ENCODE measurements around the gene UBAP1L. TPM values are rescaled to one million over a fixed set of nuclear protein-coding genes. Genes with fewer than 3 reads are reported as not detected.

UBAP1L gene
- total RNA-seq, 1 experiment from 2014 or later, result 3.0 TPM

DNA sequence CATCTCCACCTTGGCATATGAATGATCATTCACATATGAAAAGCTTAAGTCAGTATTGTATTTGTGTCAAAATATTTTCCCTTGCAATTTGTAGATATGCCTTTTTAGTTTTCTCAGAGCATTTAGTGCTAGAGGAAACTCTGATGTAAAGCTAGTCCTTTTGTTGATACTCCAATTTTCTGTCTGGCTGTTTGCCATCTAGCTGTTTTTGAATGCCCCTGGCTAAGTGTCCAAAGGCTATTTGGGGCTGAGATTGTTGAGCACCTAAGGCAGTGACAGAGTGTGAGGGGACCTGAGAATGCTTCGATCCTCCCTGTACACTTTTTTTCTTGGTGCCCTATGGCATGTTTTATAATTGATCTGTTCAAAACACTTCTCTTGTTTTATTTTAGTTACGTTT is 66.8 kb downstream of the UBAP1L start:
- Histone ChIP-seq H3K18ac (ENCODE audit: insufficient read length, low read depth, low read length) (no peak overlapping the region), H3K79me2 (ENCODE audit: insufficient read depth, low read length) (no peaks in the 10 kb centered on the region), H3K56ac (ENCODE audit: insufficient read length, low read depth, low read length) (no peak overlapping the region), H2AK5ac (ENCODE audit: insufficient read length, low read length) (no peak overlapping the region), H3K14ac (ENCODE audit: insufficient read depth, low read length) (no peak overlapping the region), H3K79me1 (ENCODE audit: insufficient read depth, low read depth, low read length, poor library complexity, severe bottlenecking) (no peaks in the 10 kb centered on the region), H2AFZ (ENCODE audit: low read length) (no peak overlapping the region), H3K4me1 (ENCODE audit: insufficient read depth, low read length) (no peaks in the 10 kb centered on the region), H2BK12ac (ENCODE audit: insufficient read length, low read depth, low read length) (no peak overlapping the region), H3K23ac (ENCODE audit: insufficient read length, low read depth, low read length) (no peak overlapping the region), H3K4ac (ENCODE audit: low read depth, low read length) (no peak overlapping the region), H2BK120ac (ENCODE audit: low read depth, low read length, poor library complexity, severe bottlenecking) (no peak overlapping the region), H3K9me3 (ENCODE audit: control insufficient read depth, low read depth, low read length) (no peaks in the 10 kb centered on the region), H2BK15ac (ENCODE audit: low read depth, low read length) (no peak overlapping the region), H3K9ac (ENCODE audit: extremely low read depth, insufficient read length, low read length) (no peak overlapping the region), H4K91ac (ENCODE audit: insufficient read length, low read depth, low read length) (no peak overlapping the region), H4K20me1 (ENCODE audit: control insufficient read depth, insufficient read depth, insufficient read length) (no peaks in the 10 kb centered on the region), H3T11ph (ENCODE audit: low read length) (no peak overlapping the region), H3K27ac (ENCODE audit: insufficient read length, low read depth, low read length) (no peak overlapping the region), H3K23me2 (ENCODE audit: insufficient read length, low read depth, low read length, poor library complexity, severe bottlenecking) (no peaks in the 10 kb centered on the region), H2BK20ac (ENCODE audit: low read depth, low read length, poor library complexity, severe bottlenecking) (no peak overlapping the region), H3K27me3 (ENCODE audit: insufficient read depth, low read length) (no peaks in the 10 kb centered on the region), H2BK5ac (ENCODE audit: insufficient read length, low read length) (no peak overlapping the region), H3K4me2 (ENCODE audit: insufficient read depth, insufficient read length, low read length) (no peak overlapping the region), H4K8ac (replicated peaks; ENCODE audit: insufficient read length, low read depth, low read length) (no peak overlapping the region), H4K5ac (ENCODE audit: insufficient read length, low read depth, low read length) (no peak overlapping the region)
- Mint-ChIP-seq H3K4me1 (peaks cover 13% of the 10 kb centered on the region in 2 experiments), H3K9me3 (no peaks in the 10 kb centered on the region), H3K36me3 (ENCODE audit: insufficient read depth in 1 of 3, low read depth in 3 of 3) (no peaks in the 10 kb centered on the region), H3K4me3 (no peak overlapping the region), H3K27ac (no peak overlapping the region), H3K27me3 (ENCODE audit: low read depth) (no peaks in the 10 kb centered on the region)
- no CpG with 5 or more reads among the region's 2 CpGs for WGBS (ENCODE audit: extremely low coverage, insufficient read length, low lambda C conversion rate)
- TF ChIP-seq, protein P1, sequence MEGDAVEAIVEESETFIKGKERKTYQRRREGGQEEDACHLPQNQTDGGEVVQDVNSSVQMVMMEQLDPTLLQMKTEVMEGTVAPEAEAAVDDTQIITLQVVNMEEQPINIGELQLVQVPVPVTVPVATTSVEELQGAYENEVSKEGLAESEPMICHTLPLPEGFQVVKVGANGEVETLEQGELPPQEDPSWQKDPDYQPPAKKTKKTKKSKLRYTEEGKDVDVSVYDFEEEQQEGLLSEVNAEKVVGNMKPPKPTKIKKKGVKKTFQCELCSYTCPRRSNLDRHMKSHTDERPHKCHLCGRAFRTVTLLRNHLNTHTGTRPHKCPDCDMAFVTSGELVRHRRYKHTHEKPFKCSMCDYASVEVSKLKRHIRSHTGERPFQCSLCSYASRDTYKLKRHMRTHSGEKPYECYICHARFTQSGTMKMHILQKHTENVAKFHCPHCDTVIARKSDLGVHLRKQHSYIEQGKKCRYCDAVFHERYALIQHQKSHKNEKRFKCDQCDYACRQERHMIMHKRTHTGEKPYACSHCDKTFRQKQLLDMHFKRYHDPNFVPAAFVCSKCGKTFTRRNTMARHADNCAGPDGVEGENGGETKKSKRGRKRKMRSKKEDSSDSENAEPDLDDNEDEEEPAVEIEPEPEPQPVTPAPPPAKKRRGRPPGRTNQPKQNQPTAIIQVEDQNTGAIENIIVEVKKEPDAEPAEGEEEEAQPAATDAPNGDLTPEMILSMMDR (conservative IDR thresholded peaks at IDR 0.05), result no peak
- DNase-seq, result no peak

All from H9 (cell line).